ENCODE results near the gene DPM2.

DPM2 gene

DNA sequence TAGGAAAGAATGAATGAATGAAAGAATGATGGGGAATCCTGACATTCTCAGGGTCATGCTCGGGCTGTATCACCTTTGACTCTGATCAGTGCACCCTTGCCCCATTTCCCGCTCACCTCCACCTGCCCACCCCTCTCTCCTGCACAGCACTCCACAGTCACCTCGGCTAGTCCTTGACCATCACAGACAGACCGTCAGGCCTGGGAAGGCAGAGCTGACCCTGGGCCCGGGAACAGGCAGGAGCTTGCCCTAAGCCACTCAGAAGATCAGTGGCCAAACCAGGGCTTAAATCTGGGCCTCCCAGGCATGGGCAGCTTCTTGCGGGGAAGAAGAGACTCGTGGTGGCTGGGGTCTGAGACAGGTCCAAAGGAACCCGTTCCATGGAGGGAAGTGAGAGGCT, 41.8 kb downstream of the DPM2 start:
- DNase-seq = no peak

DNA sequence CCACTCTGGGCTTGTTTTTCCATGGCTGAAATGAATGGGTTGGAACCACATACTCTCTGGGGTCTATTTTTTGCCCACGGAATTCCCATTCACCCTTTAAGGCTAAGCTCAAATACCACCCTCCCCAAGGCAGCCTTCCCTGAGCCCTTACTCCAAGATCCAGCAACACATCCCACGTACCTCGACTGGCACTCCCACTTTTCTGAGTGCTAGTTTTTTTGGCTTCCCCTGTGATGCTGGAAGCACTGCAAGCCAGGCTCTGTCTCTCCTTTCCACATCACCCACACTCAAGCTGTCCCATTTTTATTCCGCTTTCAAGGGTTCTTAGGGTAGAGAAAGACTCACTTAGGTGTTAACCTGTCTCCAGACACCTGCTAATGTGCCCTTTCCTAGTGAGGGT, 44.3 kb downstream of the DPM2 start:
- no peak for DNase-seq

DNA sequence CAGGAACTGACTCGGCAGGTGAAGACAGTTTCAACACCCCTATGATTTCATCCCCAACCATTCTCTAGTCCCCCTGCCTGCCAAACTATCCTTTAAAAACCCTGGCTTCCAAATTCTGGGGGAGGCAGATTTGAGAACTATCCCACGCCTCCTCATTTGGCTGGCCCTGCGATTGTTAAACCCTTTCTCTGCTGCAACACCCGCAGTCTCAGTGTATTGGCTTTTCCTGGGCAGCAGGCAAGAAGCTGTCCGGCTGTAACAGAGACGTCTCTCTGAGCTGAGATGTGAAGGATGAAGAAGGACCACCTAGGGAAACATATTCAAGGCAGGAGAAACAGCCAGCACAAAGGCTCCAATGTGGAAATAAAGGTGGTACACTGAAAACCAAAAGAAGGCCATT, 44.8 kb downstream of the DPM2 start:
- DNase-seq = no peak

DNA sequence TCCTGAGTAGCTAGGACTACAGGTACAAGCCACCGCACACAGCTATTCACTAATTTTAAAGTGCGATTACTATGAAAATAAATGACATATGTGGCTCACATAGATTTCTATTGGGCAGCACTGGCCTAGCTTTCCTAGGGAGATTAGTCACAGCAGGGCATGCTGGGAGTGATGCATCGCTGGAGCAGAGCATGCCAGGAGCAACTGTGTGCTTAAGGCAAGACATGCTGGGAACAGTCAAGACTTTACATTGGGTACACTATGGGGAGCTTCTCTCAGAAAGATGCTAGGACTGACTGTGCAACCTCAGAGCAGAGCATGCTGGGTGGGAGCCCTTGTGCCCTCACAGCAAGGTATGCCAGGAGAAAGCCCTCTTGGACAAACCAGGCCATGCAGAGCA, 47.6 kb downstream of the DPM2 start:
- no peak for DNase-seq

DNA sequence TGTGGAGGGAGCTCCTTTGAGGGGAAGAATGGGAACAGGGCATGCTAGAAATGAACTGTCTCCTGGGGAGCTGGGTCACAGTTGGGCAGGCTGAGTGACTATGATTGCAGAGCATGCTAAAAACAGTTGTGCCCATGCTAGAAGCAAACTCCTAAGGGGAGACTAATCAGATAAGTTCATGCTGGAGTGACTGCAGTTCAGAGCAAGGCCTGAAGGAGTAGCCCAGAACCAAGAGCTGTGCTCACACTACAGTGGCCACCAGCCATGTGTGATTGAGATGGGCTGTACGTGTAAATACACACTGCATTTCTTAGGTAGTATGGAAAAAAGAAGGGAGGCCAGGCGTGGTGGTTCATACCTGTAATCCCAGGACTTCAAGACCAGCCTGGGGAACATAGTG, 49.9 kb downstream of the DPM2 start:
- no peak for DNase-seq

DNA sequence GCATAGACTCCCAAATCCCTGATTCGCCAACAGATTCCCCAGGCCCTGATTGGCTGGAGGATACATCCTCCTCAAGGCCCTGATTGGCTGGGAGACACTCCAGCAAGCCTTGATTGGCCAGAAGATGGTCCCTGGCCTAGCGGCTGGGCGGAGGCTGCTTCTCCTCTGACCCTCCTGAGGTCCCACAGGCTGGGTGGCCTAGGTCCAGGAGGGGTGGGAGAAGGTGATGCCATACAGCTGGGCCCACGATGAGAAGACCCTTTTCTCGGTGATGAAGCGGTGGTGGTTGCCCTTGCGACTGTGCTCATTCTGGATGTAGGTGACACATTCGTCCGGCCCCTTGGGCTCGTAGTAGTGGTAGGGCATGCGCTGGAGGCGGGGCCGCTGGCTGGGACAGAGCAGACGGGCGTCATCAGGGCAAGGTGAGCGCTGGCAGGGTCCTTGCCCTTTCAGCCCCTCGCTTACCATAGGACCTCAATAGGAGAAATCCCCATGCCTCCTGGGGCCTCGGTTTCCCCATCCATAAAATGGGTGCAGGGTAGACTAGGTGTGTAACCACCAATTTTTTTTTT, 51.2 kb downstream of the DPM2 start:
- DNase-seq = no peak

DNA sequence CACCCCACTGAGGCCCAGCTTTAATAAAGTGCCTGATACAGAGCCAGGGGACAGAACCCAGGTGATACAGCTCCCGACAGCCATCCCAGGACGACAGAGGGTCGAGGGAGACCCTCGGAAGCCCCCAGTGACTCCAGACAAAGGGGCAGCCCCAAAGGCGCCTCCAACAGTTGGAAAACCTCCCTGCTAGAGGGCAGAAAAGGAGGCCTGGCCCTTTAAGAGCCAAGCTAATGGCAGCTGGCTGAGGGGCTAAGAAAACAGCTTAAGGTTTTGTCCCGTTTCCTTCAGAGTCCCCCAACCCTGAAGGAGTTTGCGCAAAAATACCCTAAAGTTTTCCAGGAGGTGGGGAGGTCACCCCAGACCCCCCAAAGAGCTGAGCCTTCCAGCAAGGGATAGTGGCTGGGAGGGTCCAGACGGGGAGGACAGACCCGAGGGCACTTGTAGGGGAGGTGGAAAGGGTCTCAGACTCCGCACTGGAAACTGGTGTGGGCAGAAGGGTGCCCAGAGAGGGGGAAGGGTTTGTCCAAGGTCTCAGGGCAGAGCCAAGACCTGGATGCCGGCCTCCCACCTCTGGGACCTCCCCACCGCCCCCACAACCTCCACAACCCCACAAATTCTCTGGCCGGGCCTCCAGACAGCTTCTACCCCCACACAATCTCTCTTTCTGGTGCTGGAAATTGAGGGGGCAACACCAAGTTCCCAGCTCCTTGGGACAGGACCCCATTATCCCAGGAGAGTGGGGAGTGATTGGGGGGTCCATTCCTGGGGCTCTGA, 52.0 kb downstream of the DPM2 start:
- DNase-seq = no peak

Measured in AML-193 (cell line).